LNCaP clone FGC (cell line): ENCODE results near the gene HSPG2.

Experiments
- DNase-seq: peaks from one replicate; pipeline ENCODE4 v3.0.0-alpha.2; 2011; ENCODE audit warnings: low read depth
- H3K4me3 ChIP-seq: 2 replicates; pipeline ENCODE4 v1.5.1; 2011; ENCODE audit warnings: mild to moderate bottlenecking, low read depth, low read length, control low read depth
- TF ChIP-seq, protein P1 (sequence below): IDR thresholded peaks from 2 replicates; pipeline ENCODE4 v1.5.1; 2012; ENCODE audit warnings: mild to moderate bottlenecking; ENCODE audit not compliant: control insufficient read depth, insufficient read depth; ENCODE audit errors: extremely low read depth

Gene HSPG2

DNA sequence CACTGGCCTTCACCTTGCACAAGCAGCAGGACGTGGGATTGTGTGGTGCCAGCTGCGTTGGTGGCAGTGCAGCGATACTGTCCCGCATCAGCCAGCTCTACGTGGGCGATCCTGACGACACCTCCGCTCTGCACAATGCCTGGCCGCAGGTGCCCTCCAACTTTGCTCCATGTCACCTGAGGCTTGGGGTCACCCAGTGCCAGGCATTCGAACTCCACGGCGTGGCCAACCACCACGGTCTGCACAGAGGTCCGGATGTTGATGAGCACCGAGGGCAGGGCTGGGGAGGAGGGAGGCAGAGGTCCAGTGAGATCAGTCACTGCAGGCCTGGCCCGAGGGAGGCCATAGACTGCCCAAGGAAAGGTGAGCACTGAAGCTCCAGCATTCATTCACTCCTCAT is 102.4 kb downstream of the HSPG2 start:
- TF ChIP-seq, protein P1, sequence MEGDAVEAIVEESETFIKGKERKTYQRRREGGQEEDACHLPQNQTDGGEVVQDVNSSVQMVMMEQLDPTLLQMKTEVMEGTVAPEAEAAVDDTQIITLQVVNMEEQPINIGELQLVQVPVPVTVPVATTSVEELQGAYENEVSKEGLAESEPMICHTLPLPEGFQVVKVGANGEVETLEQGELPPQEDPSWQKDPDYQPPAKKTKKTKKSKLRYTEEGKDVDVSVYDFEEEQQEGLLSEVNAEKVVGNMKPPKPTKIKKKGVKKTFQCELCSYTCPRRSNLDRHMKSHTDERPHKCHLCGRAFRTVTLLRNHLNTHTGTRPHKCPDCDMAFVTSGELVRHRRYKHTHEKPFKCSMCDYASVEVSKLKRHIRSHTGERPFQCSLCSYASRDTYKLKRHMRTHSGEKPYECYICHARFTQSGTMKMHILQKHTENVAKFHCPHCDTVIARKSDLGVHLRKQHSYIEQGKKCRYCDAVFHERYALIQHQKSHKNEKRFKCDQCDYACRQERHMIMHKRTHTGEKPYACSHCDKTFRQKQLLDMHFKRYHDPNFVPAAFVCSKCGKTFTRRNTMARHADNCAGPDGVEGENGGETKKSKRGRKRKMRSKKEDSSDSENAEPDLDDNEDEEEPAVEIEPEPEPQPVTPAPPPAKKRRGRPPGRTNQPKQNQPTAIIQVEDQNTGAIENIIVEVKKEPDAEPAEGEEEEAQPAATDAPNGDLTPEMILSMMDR = no peak
- H3K4me3 ChIP-seq = no peak overlapping the region
- no peak for DNase-seq

GRCh38 chr1:21834094-21834493 is 103.0 kb downstream of the HSPG2 start:
- no peak for DNase-seq
- no peak overlapping the region for H3K4me3 ChIP-seq
- TF ChIP-seq, protein P1 = no peak

DNA sequence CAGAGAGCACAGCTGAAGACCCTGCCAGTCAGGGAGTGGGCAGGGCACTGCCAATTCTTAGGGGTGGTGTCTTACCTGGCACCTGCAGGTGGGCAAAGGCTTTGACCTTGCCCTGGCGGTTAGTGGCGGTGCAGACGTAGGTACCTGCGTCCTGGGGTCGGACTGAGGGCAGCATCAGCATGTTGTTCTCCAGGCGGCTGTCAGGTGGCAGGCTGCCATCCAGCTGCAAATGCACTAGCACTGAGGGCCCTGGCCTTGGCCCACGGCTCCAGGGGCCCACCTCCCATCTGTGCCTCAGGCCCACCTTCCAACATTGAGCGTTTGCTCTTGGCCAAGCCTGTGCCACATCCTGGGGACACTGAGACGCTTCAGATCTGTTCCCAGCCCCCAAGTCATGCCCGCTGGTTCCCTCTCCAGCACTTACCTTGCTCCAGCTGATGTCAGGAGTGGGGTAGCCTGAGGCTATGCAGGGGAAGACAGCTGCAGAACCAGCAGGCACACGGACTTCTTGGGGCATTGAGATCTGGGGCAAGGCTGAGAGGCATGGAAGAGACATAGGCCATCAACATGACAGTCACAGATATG is 103.6 kb downstream of the HSPG2 start:
- DNase-seq = no peak
- TF ChIP-seq, protein P1 = no peak
- H3K4me3 ChIP-seq = no peak overlapping the region

DNA sequence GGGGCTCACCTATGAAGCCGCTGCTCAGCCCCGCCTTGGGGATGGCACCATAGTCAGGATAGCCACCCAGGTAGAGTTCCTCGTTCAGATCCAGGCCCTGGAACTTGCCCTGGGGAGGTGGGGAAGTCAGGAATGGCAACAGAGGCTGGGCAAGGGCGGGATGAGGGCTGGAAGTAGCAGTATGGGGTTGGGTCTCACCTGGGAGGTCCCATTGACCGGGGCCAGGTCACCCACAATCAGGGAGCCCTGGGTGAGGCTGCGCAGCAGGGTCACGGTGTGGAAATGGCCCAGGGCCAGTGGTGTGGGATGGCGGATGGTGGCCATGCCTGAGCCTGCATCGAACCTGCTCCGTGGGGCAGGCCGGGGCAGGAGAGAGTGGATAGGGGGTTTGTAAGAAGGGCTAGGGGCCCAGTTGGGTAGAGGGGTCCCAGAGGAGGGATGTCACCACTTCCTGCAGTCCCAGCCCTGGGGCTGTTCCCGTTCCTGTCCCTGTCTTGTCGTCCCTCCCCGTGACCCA is 105.6 kb downstream of the HSPG2 start:
- H3K4me3 ChIP-seq = no peak overlapping the region
- TF ChIP-seq, protein P1 = no peak
- DNase-seq = no peak

DNA sequence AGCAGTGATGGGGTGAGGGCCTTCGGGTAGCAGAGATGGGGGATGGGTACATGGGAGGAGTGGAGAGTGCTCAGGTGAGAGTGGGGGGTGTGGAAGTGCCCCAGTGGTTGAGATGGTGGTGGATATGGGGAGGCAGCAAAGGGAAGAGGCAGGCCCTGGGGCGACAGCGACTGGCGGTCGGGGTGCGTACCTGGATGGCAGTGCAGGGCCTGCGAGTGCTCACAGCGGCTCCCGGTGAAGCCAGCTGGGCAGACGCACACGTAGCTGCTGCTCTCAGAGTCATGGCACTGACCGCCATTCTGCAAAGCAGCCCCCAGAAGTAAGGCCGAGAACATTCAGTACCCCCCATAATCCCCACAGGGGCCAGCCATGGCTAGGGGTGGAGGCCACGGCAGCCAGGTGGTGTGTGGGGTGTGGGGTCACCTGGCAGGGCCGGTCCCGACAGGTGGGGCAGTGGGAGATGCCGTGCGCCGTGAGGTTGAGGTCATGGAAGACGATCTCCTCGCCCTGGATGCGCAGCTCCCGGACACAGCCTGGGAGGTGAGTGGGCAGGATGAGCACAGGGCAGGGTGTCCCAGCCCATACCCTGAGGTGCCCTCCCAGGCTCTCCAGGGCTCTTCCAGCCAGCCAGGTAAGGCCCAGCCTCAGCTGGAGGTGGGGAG is 106.2 kb downstream of the HSPG2 start:
- TF ChIP-seq, protein P1 = no peak
- DNase-seq = no peak

GRCh38 chr1:21829294-21829693 is 107.8 kb downstream of the HSPG2 start:
- no peak for DNase-seq
- no peak overlapping the region for H3K4me3 ChIP-seq
- TF ChIP-seq, protein P1 = no peak

More for the DNA sequence above, 106.2 kb downstream of the HSPG2 start:
- H3K4me3 ChIP-seq = no peak overlapping the region
